ENCODE results near the gene PLCB1. TPM values are rescaled to one million over a fixed set of nuclear protein-coding genes. Genes with fewer than 3 reads are reported as not detected.
A peak's percentile ranks its signal among the peaks of the same experiment; 100 is the strongest.

The PLCB1 gene
- total and polyA plus RNA-seq, 10 of the 15 experiments (the other 5 are each of a cell fraction or from before 2014, with no cell fraction given) = 0.05 to 5.3 (median 0.17) TPM; not detected in 1

- intact Hi-C loops (cut with micrococcal nuclease; ENCODE audit: unreplicated experiment) = no loop called here
- no peaks in the 10 kb centered on the region for H3K27me3 ChIP-seq (replicated peaks in 1 of 2; ENCODE audit: control insufficient read depth in 2 of 2, insufficient read depth in 2 of 2, low read length in 1 of 2)
- ChIA-PET RAD21 (ENCODE audit: unreplicated experiment) (interaction anchor here (1.2 to 1.3 kb wide), 2 partner anchors 13 to 53 kb away, joined by 3 read pairs; no protein-coding TSS in a partner anchor), CTCF (interaction anchor here (0.6 to 2.0 kb wide), 3 partner anchors 30 to 361 kb away, joined by 3 to 9 read pairs (median 4); no protein-coding TSS in a partner anchor), POLR2A (no interaction called here), SMC1A (ENCODE audit: uncharacterized antibody, unreplicated experiment) (interaction anchor here (0.6 to 2.2 kb wide), 5 partner anchors 28 to 226 kb away, joined by 3 to 6 read pairs (median 3); no protein-coding TSS in a partner anchor)
- no peaks in the 10 kb centered on the region for H3K79me2 ChIP-seq (ENCODE audit: control insufficient read depth, insufficient read depth, low read length)
- ATAC-seq (peak; percentile 16; the same call in 1 of the 3 replicates), FAIRE-seq (no peak), DNase-seq (ENCODE audit: low read depth, low spot score) (peak; percentile 4)
- in situ Hi-C loops (cut with MboI) = no loop called here
- no peak overlapping the region for H3K9ac ChIP-seq (ENCODE audit: control insufficient read depth, insufficient read depth, low read length)
- no peak overlapping the region for H3K4me2 ChIP-seq (ENCODE audit: control insufficient read depth, insufficient read depth)
- 0% methylated on average over 2 of the region's 2 CpGs for WGBS (ENCODE audit: insufficient coverage, insufficient replicate concordance, low lambda C conversion rate, missing lambda C conversion rate)
- H3K36me3 ChIP-seq (ENCODE audit: control insufficient read depth in 2 of 2, insufficient read depth in 2 of 2, low read length in 1 of 2) = no peaks in the 10 kb centered on the region
- TF ChIP-seq BCLAF1 (IDR thresholded peaks at IDR 0.05) = no peak
- TF ChIP-seq HCFC1 (IDR thresholded peaks at IDR 0.05; ENCODE audit: low read length) = no peak
- TF ChIP-seq CHD1 (IDR thresholded peaks at IDR 0.05; ENCODE audit: low read depth, low read length) = no peak
- TF ChIP-seq RELA (IDR thresholded peaks at IDR 0.05; ENCODE audit: borderline replicate concordance, partially characterized antibody) = no peak
- TF ChIP-seq MYC (IDR thresholded peaks at IDR 0.05; ENCODE audit: insufficient read depth, insufficient read length, insufficient replicate concordance, low read length, severe bottlenecking) = no peak
- TF ChIP-seq ZBTB40 (IDR thresholded peaks at IDR 0.05; ENCODE audit: borderline replicate concordance) = no peak
- TF ChIP-seq CHD2 (IDR thresholded peaks at IDR 0.05; ENCODE audit: borderline replicate concordance, low read depth, low read length) = no peak
- no peak for TF ChIP-seq TCF12 (IDR thresholded peaks at IDR 0.05; ENCODE audit: low read depth, low read length)
- TF ChIP-seq TAF1 (IDR thresholded peaks at IDR 0.05; ENCODE audit: borderline replicate concordance, low read depth, low read length) = no peak
- no peak for TF ChIP-seq NR2C1 (IDR thresholded peaks at IDR 0.05)
- TF ChIP-seq SIN3A (IDR thresholded peaks at IDR 0.05; ENCODE audit: low read depth, low read length) = no peak
- TF ChIP-seq SMARCA5 (IDR thresholded peaks at IDR 0.05) = no peak
- no peak for TF ChIP-seq NFYB (IDR thresholded peaks at IDR 0.05; ENCODE audit: insufficient read depth, low read depth, low read length)
- no peak for TF ChIP-seq SMC3 (IDR thresholded peaks at IDR 0.05; ENCODE audit: borderline replicate concordance, low read length)
- no peak for TF ChIP-seq KLF5 (IDR thresholded peaks at IDR 0.05; ENCODE audit: partially characterized antibody)
- BruUV-seq (replicated peaks) = no TSS peak
- no peaks in the 10 kb centered on the region for H4K20me1 ChIP-seq (ENCODE audit: control insufficient read depth, insufficient read depth)
- no peak overlapping the region for H2AFZ ChIP-seq (ENCODE audit: control insufficient read depth, low read depth, low read length)
- no peaks in the 10 kb centered on the region for H3K9me3 ChIP-seq (replicated peaks; ENCODE audit: control insufficient read depth, insufficient read depth, low read length)
- no peaks in the 10 kb centered on the region; the same call in 1 of the 2 replicates for H3K4me1 ChIP-seq (ENCODE audit: control insufficient read depth, insufficient read depth, low read length)
- H3K4me3 ChIP-seq = no peak overlapping the region
- H3K27ac ChIP-seq (ENCODE audit: control insufficient read depth, insufficient read depth) = no peak overlapping the region
Observed at GRCh38 chr20:8360035-8360434, 228.0 kb downstream of the PLCB1 start.
